Measurements from ENCODE around the gene AP2A2. TPM values are rescaled to one million over a fixed set of nuclear protein-coding genes. Genes with fewer than 3 reads are reported as not detected.

Gene AP2A2
- total RNA-seq, 1 experiment from 2014 or later, result 47.1 TPM

GRCh38 chr11:954392-955153, 28.9 kb downstream of the AP2A2 start:
- POLR2A ChIA-PET, result interaction anchor here (0.8 kb wide), 1 partner anchor 10 kb away, joined by 3 read pairs; no protein-coding TSS in a partner anchor
- TF ChIP-seq ARID4B (CRISPR knock-in tag; IDR thresholded peaks at IDR 0.05; ENCODE audit: borderline replicate concordance), result no peak
- TF ChIP-seq NFATC4 (CRISPR knock-in tag; IDR thresholded peaks at IDR 0.05), result no peak
- TF ChIP-seq JAZF1 (CRISPR knock-in tag; IDR thresholded peaks at IDR 0.05), result no peak
- no peak for TF ChIP-seq ERG (CRISPR knock-in tag; IDR thresholded peaks at IDR 0.05)
- no peak for TF ChIP-seq GRHL2 (CRISPR knock-in tag; IDR thresholded peaks at IDR 0.05; ENCODE audit: insufficient replicate concordance, severe bottlenecking)
- no peak for TF ChIP-seq ZNF671 (CRISPR knock-in tag; IDR thresholded peaks at IDR 0.05)
- TF ChIP-seq SMAD4 (CRISPR knock-in tag; IDR thresholded peaks at IDR 0.05), result no peak
- TF ChIP-seq AFF4 (CRISPR knock-in tag; IDR thresholded peaks at IDR 0.05; ENCODE audit: borderline replicate concordance), result no peak
- no peak for TF ChIP-seq GABPB1 (CRISPR knock-in tag; IDR thresholded peaks at IDR 0.05)
- no peak for TF ChIP-seq FOXP1 (CRISPR knock-in tag; IDR thresholded peaks at IDR 0.05; ENCODE audit: borderline replicate concordance)
- no peak for TF ChIP-seq ZSCAN18 (CRISPR knock-in tag; IDR thresholded peaks at IDR 0.05)
- no peak for TF ChIP-seq ZBTB43 (CRISPR knock-in tag; IDR thresholded peaks at IDR 0.05)
- no peak for TF ChIP-seq NFE2L1 (CRISPR knock-in tag; IDR thresholded peaks at IDR 0.05)
- no peak for TF ChIP-seq ATF2 (CRISPR knock-in tag; IDR thresholded peaks at IDR 0.05; ENCODE audit: borderline replicate concordance, low read depth)
- Mint-ChIP-seq H3K36me3 (peaks cover 14% of the 10 kb centered on the region; the same call in 1 of the 2 replicates), H3K9me3 (0 out of 2 replicates have a peak, but pooled peaks cover 4% of the 10 kb centered on the region), H3K4me3 (no peak overlapping the region), H3K27me3 (ENCODE audit: low read depth) (no peaks in the 10 kb centered on the region), H3K4me1 (peaks cover 49% of the 10 kb centered on the region), H3K27ac (peak overlapping the region; percentile 88)
- no peak for DNase-seq (ENCODE audit: low spot score)
- CTCF ChIA-PET, result interaction anchor here (1.6 to 2.6 kb wide), 2 partner anchors 10 to 21 kb away, joined by 6 to 17 read pairs; no protein-coding TSS in a partner anchor
- no peak for ATAC-seq

Data from WTC11 (cell line).